PC-3 (cell line): ENCODE measurements around the gene OR2L13. TPM values are rescaled to one million over a fixed set of nuclear protein-coding genes. Genes with fewer than 3 reads are reported as not detected.

ENCODE experiments used
- ATAC-seq: fragments of 200-7000 bp; cut with Tn5 transposase; 2 replicates; pipeline ENCODE4 v1.9.1; 2020; ENCODE audit warnings: mild to moderate bottlenecking, moderate library complexity
- BruUV-seq: library from RNA; stranded (reverse); fragments of 400-500 nt; replicated peaks from 2 replicates; lab custom pipeline; 2021; lab: Mats Ljungman, UMichigan
- CTCF ChIA-PET: fragments of 300-600 bp; sonication (Branson Sonifier 250); formaldehyde crosslinking; loops from one replicate; lab custom pipeline; 2022; ENCODE audit warnings: antibody characterized with exemption; lab: Charles Lee
- POLR2A ChIA-PET: fragments of 300-600 bp; sonication (Branson Sonifier 250); formaldehyde crosslinking; loops from one replicate; lab custom pipeline; 2022; ENCODE audit warnings: antibody characterized with exemption; ENCODE audit not compliant: unreplicated experiment; lab: Charles Lee
- DNase-seq: peaks from one replicate; pipeline ENCODE4 v3.0.0-alpha.2; 2015
- H2AFZ ChIP-seq: fragments of 300-600 bp; sonication (generic); 2 replicates; pipeline ENCODE4 v1.6.0; 2016; ENCODE audit warnings: antibody characterized with exemption, low read length
- H3F3A ChIP-seq: fragments of 300-600 bp; sonication (generic); one replicate; pipeline ENCODE4 v1.6.0; 2017; ENCODE audit warnings: antibody characterized with exemption, low read length, control low read depth, mild to moderate bottlenecking; ENCODE audit not compliant: unreplicated experiment
- H3K27ac ChIP-seq: fragments of 300-600 bp; sonication (generic); 2 replicates; pipeline ENCODE4 v1.5.1; 2016; ENCODE audit warnings: mild to moderate bottlenecking, low read length
- H3K27me3 ChIP-seq: fragments of 300-600 bp; sonication (generic); 2 replicates; pipeline ENCODE4 v1.6.1; 2016; ENCODE audit warnings: low read length, mixed read lengths
- H3K36me3 ChIP-seq: fragments of 300-600 bp; sonication (generic); 2 replicates; pipeline ENCODE4 v1.6.1; 2016; ENCODE audit warnings: low read depth, mixed run types, low read length, mixed read lengths
- H3K4me1 ChIP-seq: fragments of 300-600 bp; sonication (generic); 2 replicates; pipeline ENCODE4 v1.5.1; 2016; ENCODE audit warnings: low read length; ENCODE audit not compliant: insufficient read depth
- H3K4me2 ChIP-seq: fragments of 300-600 bp; sonication (generic); 2 replicates; pipeline ENCODE4 v1.6.0; 2016; ENCODE audit warnings: low read length
- H3K4me3 ChIP-seq: fragments of 300-600 bp; sonication (generic); 2 replicates; pipeline ENCODE4 v1.5.1; 2016; ENCODE audit warnings: mild to moderate bottlenecking, low read length, mixed read lengths
- H3K79me2 ChIP-seq: fragments of 300-600 bp; sonication (generic); 2 replicates; pipeline ENCODE4 v1.6.1; 2017; ENCODE audit warnings: low read length, mixed read lengths
- H3K9ac ChIP-seq: fragments of 300-600 bp; sonication (generic); 2 replicates; pipeline ENCODE4 v1.6.0; 2016; ENCODE audit warnings: mild to moderate bottlenecking, low read length
- H3K9me2 ChIP-seq: fragments of 300-600 bp; sonication (generic); replicated peaks from 2 replicates; pipeline ENCODE4 v1.6.1; 2016; ENCODE audit warnings: mixed run types, low read length, mixed read lengths
- H3K9me3 ChIP-seq: fragments of 300-600 bp; sonication (generic); 2 replicates; pipeline ENCODE4 v1.6.1; 2016; ENCODE audit warnings: low read length, mixed read lengths
- H4K20me1 ChIP-seq: fragments of 300-600 bp; sonication (generic); 2 replicates; pipeline ENCODE4 v1.6.1; 2016; ENCODE audit warnings: low read length, mixed read lengths
- CTCF ChIP-seq: fragments of 300-600 bp; sonication (generic); conservative IDR thresholded peaks from 2 replicates; pipeline ENCODE4 v1.5.1; 2017; ENCODE audit warnings: antibody characterized with exemption, low read depth, mild to moderate bottlenecking, low read length
- EZH2 ChIP-seq: fragments of 300-600 bp; sonication (generic); IDR thresholded peaks from one replicate; pipeline ENCODE4 v1.6.1; 2017; ENCODE audit warnings: antibody characterized with exemption, mild to moderate bottlenecking, low read length; ENCODE audit not compliant: unreplicated experiment
- EZH2phosphoT487 ChIP-seq: fragments of 300-600 bp; sonication (generic); IDR thresholded peaks from 2 replicates; pipeline ENCODE4 v1.6.1; 2018; ENCODE audit warnings: mild to moderate bottlenecking, antibody characterized with exemption, low read length, borderline replicate concordance
- intact Hi-C: fragments of 100-400 bp; cut with micrococcal nuclease; formaldehyde crosslinking; loops from 2 replicates; pipeline ENCODE4 v1.9.0; 2023
- total RNA-seq: library from RNA; depleted of rRNA; stranded (reverse); fragments of >200 nt; gene quantifications from 2 replicates; pipeline ENCODE4 v1.2.3, GENCODE V29; 2014

OR2L13 gene
- total RNA-seq, 1 experiment from 2014 or later: not detected

- ATAC-seq: peak; percentile 90
These were observed 45.9 kb downstream of the OR2L13 start for GRCh38 chr1:248140846-248141245.

GRCh38 chr1:248143311-248143710 is 48.3 kb downstream of the OR2L13 start:
- no TSS peak for BruUV-seq
- Histone ChIP-seq H3K27me3 (no peaks in the 10 kb centered on the region), H3K79me2 (no peaks in the 10 kb centered on the region), H3K9me2 (no peaks in the 10 kb centered on the region), H3K9ac (no peak overlapping the region), H3K4me1 (peaks cover 45% of the 10 kb centered on the region), H2AFZ (no peak overlapping the region), H4K20me1 (no peaks in the 10 kb centered on the region), H3K9me3 (0 out of 2 replicates have a peak, but pooled peaks cover 7% of the 10 kb centered on the region), H3K36me3 (no peaks in the 10 kb centered on the region), H3K27ac (no peak overlapping the region), H3K4me3 (no peak overlapping the region), H3K4me2 (no peak overlapping the region), H3F3A (peaks cover 7% of the 10 kb centered on the region)
- ChIA-PET POLR2A (no interaction called here), CTCF (no interaction called here)
- TF ChIP-seq CTCF: no peak
- TF ChIP-seq EZH2phosphoT487: no peak
- no peak for TF ChIP-seq EZH2
- intact Hi-C loops: loop anchor here (5.0 kb wide), 1 partner anchor 86 kb away; no protein-coding TSS in a partner anchor
- DNase-seq (peak; percentile 53), ATAC-seq (no peak)

More at GRCh38 chr1:248140846-248141245, 45.9 kb downstream of the OR2L13 start:
- ChIA-PET CTCF (no interaction called here), POLR2A (no interaction called here)
- Histone ChIP-seq H3K27me3 (no peaks in the 10 kb centered on the region), H3K9me2 (no peaks in the 10 kb centered on the region), H2AFZ (0 out of 2 replicates have a peak overlapping the region, but pooled peaks have one; percentile 42), H3K4me1 (peaks cover 45% of the 10 kb centered on the region), H4K20me1 (no peaks in the 10 kb centered on the region), H3F3A (peaks cover 7% of the 10 kb centered on the region), H3K9me3 (no peaks in the 10 kb centered on the region), H3K4me2 (peak overlapping the region; percentile 73), H3K9ac (peak overlapping the region; percentile 61), H3K27ac (peak overlapping the region; percentile 85), H3K36me3 (no peaks in the 10 kb centered on the region), H3K4me3 (peak overlapping the region; percentile 38), H3K79me2 (no peaks in the 10 kb centered on the region)
- no TSS peak for BruUV-seq
- intact Hi-C loops: loop anchor here (1.0 to 5.0 kb wide), 3 partner anchors 18 to 84 kb away; no protein-coding TSS in a partner anchor
- TF ChIP-seq CTCF (no peak), EZH2 (no peak), EZH2phosphoT487 (no peak)
- DNase-seq: peak; percentile 92

- H3K9ac ChIP-seq: no peak within 1 kb of the TSS
- H3F3A ChIP-seq: peaks cover 7% of the 10 kb centered on the region
- CTCF ChIA-PET: no interaction called here
- H3K36me3 ChIP-seq: no peaks in the 10 kb centered on the region
- H3K4me2 ChIP-seq: no peak within 1 kb of the TSS
- no peak for TF ChIP-seq EZH2
- no peak for TF ChIP-seq EZH2phosphoT487
- no peak for TF ChIP-seq CTCF
- no peak within 1 kb of the TSS for H2AFZ ChIP-seq
- no peaks in the 10 kb centered on the region for H3K9me2 ChIP-seq
- intact Hi-C loops: loop anchor here (5.0 kb wide), 1 partner anchor 87 kb away; no protein-coding TSS in a partner anchor
- no peaks in the 10 kb centered on the region for H3K27me3 ChIP-seq
- H4K20me1 ChIP-seq: no peaks in the 10 kb centered on the region
- 0 out of 2 replicates have a peak, but pooled peaks cover 7% of the 10 kb centered on the region for H3K9me3 ChIP-seq
- peaks cover 42% of the 10 kb centered on the region for H3K4me1 ChIP-seq
- no peak within 1 kb of the TSS for H3K4me3 ChIP-seq
- DNase-seq: no peak
- BruUV-seq: no TSS peak
- H3K27ac ChIP-seq: peak within 1 kb of the TSS; percentile 1
- no peaks in the 10 kb centered on the region for H3K79me2 ChIP-seq
- no peak for ATAC-seq
- POLR2A ChIA-PET: no interaction called here
These were observed 49.7 kb downstream of the OR2L13 start, which contains the start of gene OR2M5 for GRCh38 chr1:248144513-248145198. Gene OR2M5, plus strand, starts transcription at chr1:248145148. Its CDS starts 0 bp downstream, at chr1:248145148.
